Measurements from ENCODE around the gene WDFY1. TPM values are rescaled to one million over a fixed set of nuclear protein-coding genes. Genes with fewer than 3 reads are reported as not detected.

Gene WDFY1
- total RNA-seq, 4 donors from 2014 or later = 28.1 to 38.4 (median 31.8) TPM

- H3K4me3 ChIP-seq (ENCODE audit: low read depth, poor library complexity, severe bottlenecking) = no peak overlapping the region
- intact Hi-C loops (cut with DNase I; ENCODE audit: low total_unique reads) = loop anchor here (5.0 kb wide), 1 partner anchor 312 kb away; no protein-coding TSS in a partner anchor
- no peak for TF ChIP-seq CTCF (IDR thresholded peaks at IDR 0.05)
- TF ChIP-seq POLR2A (IDR thresholded peaks at IDR 0.05) = no peak
- DNase-seq (ENCODE audit: low spot score in 2 of 2) = no peak
- WGBS, 2 donors = 84 to 90% methylated on average over 1 of the region's 1 CpG
Measured at GRCh38 chr2:223969856-223970255, 24.7 kb upstream of the WDFY1 start.

- intact Hi-C loops (cut with DNase I; ENCODE audit: low total_unique reads) = no loop called here
Measured at GRCh38 chr2:223969315-223969714, 24.2 kb upstream of the WDFY1 start.

GRCh38 chr2:223967981-223968380 is 22.8 kb upstream of the WDFY1 start:
- no peak for DNase-seq (ENCODE audit: low spot score in 2 of 2)
- no peak for TF ChIP-seq CTCF (IDR thresholded peaks at IDR 0.05)
- no peak for TF ChIP-seq POLR2A (IDR thresholded peaks at IDR 0.05)
- 79 to 88% methylated on average over 2 of the region's 2 CpGs for WGBS, 2 donors
- intact Hi-C loops (cut with DNase I; ENCODE audit: low total_unique reads) = no loop called here
- H3K4me3 ChIP-seq (ENCODE audit: low read depth, poor library complexity, severe bottlenecking) = no peak overlapping the region

More at GRCh38 chr2:223969315-223969714, 24.2 kb upstream of the WDFY1 start:
- DNase-seq (ENCODE audit: low spot score in 2 of 2) = no peak
- WGBS, 2 donors = 66% methylated on average over 2 to 3 of the region's 3 CpGs
- no peak overlapping the region for H3K4me3 ChIP-seq (ENCODE audit: low read depth, poor library complexity, severe bottlenecking)
- no peak for TF ChIP-seq POLR2A (IDR thresholded peaks at IDR 0.05)
- no peak for TF ChIP-seq CTCF (IDR thresholded peaks at IDR 0.05)

GRCh38 chr2:223959688-223960087 is 14.6 kb upstream of the WDFY1 start:
- H3K4me3 ChIP-seq (ENCODE audit: low read depth, poor library complexity, severe bottlenecking) = no peak overlapping the region
- intact Hi-C loops (cut with DNase I; ENCODE audit: low total_unique reads) = no loop called here
- 39 to 40% methylated on average over 5 of the region's 5 CpGs for WGBS, 2 donors
- DNase-seq (ENCODE audit: low spot score in 2 of 2) = peak in 1 of 2 donors; percentile 30
- TF ChIP-seq CTCF (IDR thresholded peaks at IDR 0.05) (no peak), POLR2A (IDR thresholded peaks at IDR 0.05) (no peak)

GRCh38 chr2:223957092-223957851 is 12.1 kb upstream of the WDFY1 start, which contains the start of gene MRPL44:
Gene MRPL44, plus strand, starts transcription at chr2:223957463. Its CDS starts 10 bp downstream, at chr2:223957473.
- TF ChIP-seq CTCF (IDR thresholded peaks at IDR 0.05) = no peak
- TF ChIP-seq POLR2A (IDR thresholded peaks at IDR 0.05) = no peak
- peak within 1 kb of the TSS; percentile 61 for H3K4me3 ChIP-seq (ENCODE audit: low read depth, poor library complexity, severe bottlenecking)
- DNase-seq (ENCODE audit: low spot score in 2 of 2) = peak; percentile 95 to 99
- intact Hi-C loops (cut with DNase I; ENCODE audit: low total_unique reads) = no loop called here
- 0 to 1% methylated on average over 52 to 58 of the region's 65 CpGs for WGBS, 2 donors
